ENCODE results near the gene ZNF747. TPM values are rescaled to one million over a fixed set of nuclear protein-coding genes. Genes with fewer than 3 reads are reported as not detected.

Gene ZNF747
- total and polyA plus RNA-seq, 10 of the 15 experiments (the other 5 are each of a cell fraction or from before 2014, with no cell fraction given), result 1.0 to 13.0 (median 7.2) TPM

DNA sequence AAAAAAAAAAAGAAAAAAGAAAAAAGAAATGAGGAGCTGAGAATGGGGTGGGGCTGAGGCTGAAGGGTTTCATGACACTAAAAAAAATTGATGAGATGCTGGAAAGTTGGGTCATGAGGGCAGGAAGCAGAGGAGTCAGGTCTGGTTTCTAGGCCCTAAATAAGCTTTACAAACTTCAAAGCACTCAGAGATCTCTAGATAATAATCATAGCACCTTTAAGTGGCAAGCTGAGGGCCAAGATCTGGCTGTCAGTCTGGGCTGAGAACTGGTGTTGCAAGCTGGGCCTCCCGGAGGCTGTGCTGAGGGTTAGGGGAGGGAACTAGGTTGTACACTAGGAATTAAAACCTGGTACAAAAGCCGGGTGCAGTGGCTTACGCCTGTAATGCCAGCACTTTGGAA, 17.1 kb upstream of the ZNF747 start:
- Histone ChIP-seq H3K4me1 (ENCODE audit: control insufficient read depth, insufficient read depth, low read length) (no peaks in the 10 kb centered on the region), H3K27me3 (replicated peaks in 1 of 2; ENCODE audit: control insufficient read depth in 2 of 2, insufficient read depth in 2 of 2, low read length in 1 of 2) (no peaks in the 10 kb centered on the region), H3K27ac (ENCODE audit: control insufficient read depth, insufficient read depth) (no peak overlapping the region), H3K9ac (ENCODE audit: control insufficient read depth, insufficient read depth, low read length) (no peak overlapping the region), H2AFZ (ENCODE audit: control insufficient read depth, low read depth, low read length) (no peak overlapping the region), H4K20me1 (ENCODE audit: control insufficient read depth, insufficient read depth) (no peaks in the 10 kb centered on the region), H3K4me3 (no peak overlapping the region), H3K4me2 (ENCODE audit: control insufficient read depth, insufficient read depth) (no peak overlapping the region), H3K36me3 (ENCODE audit: control insufficient read depth in 2 of 2, insufficient read depth in 2 of 2, low read length in 1 of 2) (peaks cover 7 to 10% of the 10 kb centered on the region in 2 experiments; a peak in 3 of 4 replicates), H3K9me3 (replicated peaks; ENCODE audit: control insufficient read depth, insufficient read depth, low read length) (no peaks in the 10 kb centered on the region), H3K79me2 (ENCODE audit: control insufficient read depth, insufficient read depth, low read length) (peaks cover 2% of the 10 kb centered on the region)
- BruUV-seq (replicated peaks), result no TSS peak
- ATAC-seq (no peak), FAIRE-seq (no peak), DNase-seq (ENCODE audit: low read depth, low spot score) (no peak)
- RAD21 ChIA-PET (ENCODE audit: unreplicated experiment), result interaction anchor here (0.9 to 1.0 kb wide), 3 partner anchors 10 to 64 kb away, joined by 3 to 5 read pairs (median 4); no protein-coding TSS in a partner anchor
- CTCF ChIA-PET, result interaction anchor here (0.6 to 1.4 kb wide), 2 partner anchors 17 to 122 kb away, joined by 3 to 7 read pairs; partner anchors contain the start of genes DCTPP1 and ZNF747
- SMC1A ChIA-PET (ENCODE audit: uncharacterized antibody, unreplicated experiment), result interaction anchor here (1.0 to 1.2 kb wide), 2 partner anchors 9 to 122 kb away, joined by 3 to 4 read pairs; partner anchors contain the start of gene DCTPP1
- no peak for TF ChIP-seq RAD21 (IDR thresholded peaks at IDR 0.05; ENCODE audit: insufficient read depth, low read depth, low read length)
- peak; percentile 22; the same call in 1 of the 2 replicates for TF ChIP-seq ATF7 (IDR thresholded peaks at IDR 0.05; ENCODE audit: low read depth)
- 0 out of 2 replicates have a peak, but pooled peaks have one; percentile 24 for TF ChIP-seq ZNF384 (IDR thresholded peaks at IDR 0.05; ENCODE audit: borderline replicate concordance, low read depth, low read length)
- TF ChIP-seq, protein P1, sequence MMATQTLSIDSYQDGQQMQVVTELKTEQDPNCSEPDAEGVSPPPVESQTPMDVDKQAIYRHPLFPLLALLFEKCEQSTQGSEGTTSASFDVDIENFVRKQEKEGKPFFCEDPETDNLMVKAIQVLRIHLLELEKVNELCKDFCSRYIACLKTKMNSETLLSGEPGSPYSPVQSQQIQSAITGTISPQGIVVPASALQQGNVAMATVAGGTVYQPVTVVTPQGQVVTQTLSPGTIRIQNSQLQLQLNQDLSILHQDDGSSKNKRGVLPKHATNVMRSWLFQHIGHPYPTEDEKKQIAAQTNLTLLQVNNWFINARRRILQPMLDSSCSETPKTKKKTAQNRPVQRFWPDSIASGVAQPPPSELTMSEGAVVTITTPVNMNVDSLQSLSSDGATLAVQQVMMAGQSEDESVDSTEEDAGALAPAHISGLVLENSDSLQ (IDR thresholded peaks at IDR 0.05), result peak; percentile 48; the same call in 1 of the 2 replicates
- TF ChIP-seq, protein P2, sequence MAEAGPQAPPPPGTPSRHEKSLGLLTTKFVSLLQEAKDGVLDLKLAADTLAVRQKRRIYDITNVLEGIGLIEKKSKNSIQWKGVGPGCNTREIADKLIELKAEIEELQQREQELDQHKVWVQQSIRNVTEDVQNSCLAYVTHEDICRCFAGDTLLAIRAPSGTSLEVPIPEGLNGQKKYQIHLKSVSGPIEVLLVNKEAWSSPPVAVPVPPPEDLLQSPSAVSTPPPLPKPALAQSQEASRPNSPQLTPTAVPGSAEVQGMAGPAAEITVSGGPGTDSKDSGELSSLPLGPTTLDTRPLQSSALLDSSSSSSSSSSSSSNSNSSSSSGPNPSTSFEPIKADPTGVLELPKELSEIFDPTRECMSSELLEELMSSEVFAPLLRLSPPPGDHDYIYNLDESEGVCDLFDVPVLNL (IDR thresholded peaks at IDR 0.05; ENCODE audit: low read depth, low read length), result no peak
- intact Hi-C loops (cut with micrococcal nuclease; ENCODE audit: unreplicated experiment) (no loop called here), in situ Hi-C loops (cut with MboI) (no loop called here)
- 97% methylated on average over 3 of the region's 3 CpGs for WGBS (ENCODE audit: insufficient coverage, insufficient replicate concordance, low lambda C conversion rate, missing lambda C conversion rate)
- POLR2A ChIA-PET, result interaction anchor here (0.6 to 1.6 kb wide), 7 partner anchors 10 to 92 kb away, joined by 3 to 12 read pairs (median 4); partner anchors contain the start of gene ZNF688
